Prostate gland (tissue), 2 donors: ENCODE measurements around the gene GLMP.

Source experiments
- POLR2AphosphoS5 ChIP-seq: sonication (generic); formaldehyde crosslinking; IDR thresholded peaks from one replicate; pipeline ENCODE4 v1.6.1; 2017; ENCODE audit warnings: antibody characterized with exemption
- TF ChIP-seq, protein P1 (sequence below), 4 experiments: fragments of 200-600 bp in 2 of 4; fragments of 450-650 bp in 2 of 4; sonication (generic) in 2 of 4; IDR thresholded peaks; 1 replicate in 3 of 4; 2 replicates in 1 of 4; pipeline ENCODE4 v1.5.1; 2016 to 2019; ENCODE audit warnings: antibody characterized with exemption in 4 of 4, mild to moderate bottlenecking in 2 of 4, moderate library complexity in 2 of 4

DNA sequence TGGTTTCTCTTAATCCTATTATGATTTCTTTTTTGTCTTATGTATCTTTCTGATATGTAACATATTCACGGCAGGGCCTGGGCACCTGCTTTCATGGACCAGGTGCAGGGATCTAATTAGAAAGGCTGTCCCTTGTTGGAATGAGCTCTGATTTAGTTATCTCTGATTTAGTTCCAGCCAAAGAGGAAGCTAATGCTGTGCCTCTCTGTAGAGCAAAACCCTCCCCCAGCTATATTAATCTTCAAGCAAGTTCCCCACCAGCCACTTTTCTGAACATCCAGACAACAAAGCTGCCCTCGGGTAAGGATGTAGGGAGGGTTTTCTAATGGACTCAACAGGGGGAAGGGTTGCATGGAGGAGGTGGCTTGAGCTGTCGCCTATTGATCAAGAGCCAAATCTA is 48.9 kb upstream of the GLMP start:
- no peak for TF ChIP-seq POLR2AphosphoS5
- TF ChIP-seq, protein P1, sequence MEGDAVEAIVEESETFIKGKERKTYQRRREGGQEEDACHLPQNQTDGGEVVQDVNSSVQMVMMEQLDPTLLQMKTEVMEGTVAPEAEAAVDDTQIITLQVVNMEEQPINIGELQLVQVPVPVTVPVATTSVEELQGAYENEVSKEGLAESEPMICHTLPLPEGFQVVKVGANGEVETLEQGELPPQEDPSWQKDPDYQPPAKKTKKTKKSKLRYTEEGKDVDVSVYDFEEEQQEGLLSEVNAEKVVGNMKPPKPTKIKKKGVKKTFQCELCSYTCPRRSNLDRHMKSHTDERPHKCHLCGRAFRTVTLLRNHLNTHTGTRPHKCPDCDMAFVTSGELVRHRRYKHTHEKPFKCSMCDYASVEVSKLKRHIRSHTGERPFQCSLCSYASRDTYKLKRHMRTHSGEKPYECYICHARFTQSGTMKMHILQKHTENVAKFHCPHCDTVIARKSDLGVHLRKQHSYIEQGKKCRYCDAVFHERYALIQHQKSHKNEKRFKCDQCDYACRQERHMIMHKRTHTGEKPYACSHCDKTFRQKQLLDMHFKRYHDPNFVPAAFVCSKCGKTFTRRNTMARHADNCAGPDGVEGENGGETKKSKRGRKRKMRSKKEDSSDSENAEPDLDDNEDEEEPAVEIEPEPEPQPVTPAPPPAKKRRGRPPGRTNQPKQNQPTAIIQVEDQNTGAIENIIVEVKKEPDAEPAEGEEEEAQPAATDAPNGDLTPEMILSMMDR (IDR thresholded peaks at IDR 0.05): no peak
